Activated CD4-positive, alpha-beta T cell treated with anti-CD3 and anti-CD28 coated beads, Interleukin-2, amount 50 U/mL, for 4 hours (primary cell): Measurements from ENCODE around the gene KLHL34.

ENCODE experiments used
- DNase-seq, 2 experiments: peaks; one replicate each; pipeline ENCODE4 v3.0.0-alpha.2; 2020

KLHL34 gene

GRCh38 chrX:21658152-21658737 lies at the start of gene KLHL34:
KLHL34 (minus strand) TSS chrX:21658330; CDS start chrX:21657788, 542 bp downstream.
- DNase-seq: no peak

GRCh38 chrX:21705225-21705624 lies 47.1 kb upstream of the KLHL34 start:
- no peak for DNase-seq

GRCh38 chrX:21702725-21703124 lies 44.6 kb upstream of the KLHL34 start:
- DNase-seq: no peak

GRCh38 chrX:21700967-21701366 lies 42.8 kb upstream of the KLHL34 start:
- DNase-seq: no peak

- no peak for DNase-seq
These were observed 42.1 kb upstream of the KLHL34 start for GRCh38 chrX:21700275-21700674.

GRCh38 chrX:21699136-21699535 lies 41.0 kb upstream of the KLHL34 start:
- DNase-seq: no peak

GRCh38 chrX:21698272-21698671 lies 40.1 kb upstream of the KLHL34 start:
- no peak for DNase-seq

GRCh38 chrX:21691512-21692018 lies 33.4 kb upstream of the KLHL34 start:
- no peak for DNase-seq

GRCh38 chrX:21683941-21684340 lies 25.8 kb upstream of the KLHL34 start:
- DNase-seq: no peak

GRCh38 chrX:21678048-21678612 lies 20.0 kb upstream of the KLHL34 start:
- no peak for DNase-seq

- no peak for DNase-seq
These were observed 17.8 kb upstream of the KLHL34 start for GRCh38 chrX:21675931-21676330.

GRCh38 chrX:21674430-21675186 lies 16.5 kb upstream of the KLHL34 start:
- DNase-seq: no peak

GRCh38 chrX:21666679-21667078 lies 8.5 kb upstream of the KLHL34 start:
- DNase-seq: no peak

- no peak for DNase-seq
These were observed 8.1 kb upstream of the KLHL34 start for GRCh38 chrX:21666252-21666651.

GRCh38 chrX:21662761-21663160 lies 4.6 kb upstream of the KLHL34 start:
- DNase-seq: no peak

GRCh38 chrX:21661316-21661715 lies 3.2 kb upstream of the KLHL34 start:
- no peak for DNase-seq

GRCh38 chrX:21660156-21660555 lies 2.0 kb upstream of the KLHL34 start:
- no peak for DNase-seq

- no peak for DNase-seq
These were observed 1.2 kb upstream of the KLHL34 start for GRCh38 chrX:21659320-21659719.

GRCh38 chrX:21658746-21659145 lies 616 bp upstream of the KLHL34 start:
- no peak for DNase-seq

- DNase-seq: no peak
These were observed 595 bp downstream of the KLHL34 start for GRCh38 chrX:21657318-21658151.

- no peak for DNase-seq
These were observed 1.4 kb downstream of the KLHL34 start for GRCh38 chrX:21656587-21657317.

- no peak for DNase-seq
These were observed 2.1 kb downstream of the KLHL34 start for GRCh38 chrX:21655901-21656586.
